Esophagus squamous epithelium (tissue), 4 donors: Measurements from ENCODE around the gene SHCBP1L.

Source experiments
- POLR2A ChIP-seq, 4 donors: fragments of 450-650 bp; IDR thresholded peaks; one replicate each; pipeline ENCODE4 v1.6.1; 2017; ENCODE audit warnings: antibody characterized with exemption in 4 of 4, mild to moderate bottlenecking in 4 of 4, moderate library complexity in 3 of 4
- TF ChIP-seq, protein P1 (sequence below), 6 experiments: fragments of 450-650 bp in 4 of 6; fragments of 200-600 bp in 2 of 6; sonication (generic) in 2 of 6; IDR thresholded peaks; one replicate each; pipeline ENCODE4 v1.5.1; 2016 to 2019; ENCODE audit warnings: antibody characterized with exemption in 6 of 6, mild to moderate bottlenecking in 4 of 6, moderate library complexity in 4 of 6

- TF ChIP-seq, protein P1, sequence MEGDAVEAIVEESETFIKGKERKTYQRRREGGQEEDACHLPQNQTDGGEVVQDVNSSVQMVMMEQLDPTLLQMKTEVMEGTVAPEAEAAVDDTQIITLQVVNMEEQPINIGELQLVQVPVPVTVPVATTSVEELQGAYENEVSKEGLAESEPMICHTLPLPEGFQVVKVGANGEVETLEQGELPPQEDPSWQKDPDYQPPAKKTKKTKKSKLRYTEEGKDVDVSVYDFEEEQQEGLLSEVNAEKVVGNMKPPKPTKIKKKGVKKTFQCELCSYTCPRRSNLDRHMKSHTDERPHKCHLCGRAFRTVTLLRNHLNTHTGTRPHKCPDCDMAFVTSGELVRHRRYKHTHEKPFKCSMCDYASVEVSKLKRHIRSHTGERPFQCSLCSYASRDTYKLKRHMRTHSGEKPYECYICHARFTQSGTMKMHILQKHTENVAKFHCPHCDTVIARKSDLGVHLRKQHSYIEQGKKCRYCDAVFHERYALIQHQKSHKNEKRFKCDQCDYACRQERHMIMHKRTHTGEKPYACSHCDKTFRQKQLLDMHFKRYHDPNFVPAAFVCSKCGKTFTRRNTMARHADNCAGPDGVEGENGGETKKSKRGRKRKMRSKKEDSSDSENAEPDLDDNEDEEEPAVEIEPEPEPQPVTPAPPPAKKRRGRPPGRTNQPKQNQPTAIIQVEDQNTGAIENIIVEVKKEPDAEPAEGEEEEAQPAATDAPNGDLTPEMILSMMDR (IDR thresholded peaks at IDR 0.05): no peak
- TF ChIP-seq POLR2A (IDR thresholded peaks at IDR 0.05): no peak
Observed at GRCh38 chr1:182985876-182986275, 32.9 kb upstream of the SHCBP1L start.
